Hepatocyte (in vitro differentiated cells): ENCODE measurements around the gene TBC1D17. TPM values are rescaled to one million over a fixed set of nuclear protein-coding genes. Genes with fewer than 3 reads are reported as not detected.

Source experiments
- DNase-seq: peaks from one replicate; pipeline ENCODE4 v3.0.0-alpha.2; 2016; ENCODE audit warnings: low spot score
- H2AFZ ChIP-seq: fragments of 200-600 bp; sonication (generic); 2 replicates; pipeline ENCODE4 v1.6.0; 2016; ENCODE audit warnings: antibody characterized with exemption, mild to moderate bottlenecking
- H3K27ac ChIP-seq: fragments of 200-600 bp; sonication (generic); 2 replicates; pipeline ENCODE4 v1.5.1; 2016; ENCODE audit warnings: mild to moderate bottlenecking
- H3K27me3 ChIP-seq: fragments of 200-600 bp; sonication (generic); 2 replicates; pipeline ENCODE4 v1.6.1; 2016
- H3K36me3 ChIP-seq: fragments of 200-600 bp; sonication (generic); replicated peaks from 2 replicates; pipeline ENCODE4 v1.5.1; 2016; ENCODE audit warnings: low read depth; ENCODE audit not compliant: insufficient read depth
- H3K4me1 ChIP-seq: fragments of 200-600 bp; sonication (generic); 2 replicates; pipeline ENCODE4 v1.5.1; 2016; ENCODE audit warnings: mild to moderate bottlenecking, moderate library complexity; ENCODE audit not compliant: insufficient read depth
- H3K4me2 ChIP-seq: fragments of 200-600 bp; sonication (generic); 2 replicates; pipeline ENCODE4 v1.6.0; 2016
- H3K4me3 ChIP-seq: fragments of 200-600 bp; sonication (generic); 2 replicates; pipeline ENCODE4 v1.5.1; 2016; ENCODE audit warnings: mild to moderate bottlenecking
- H3K79me2 ChIP-seq: fragments of 200-600 bp; sonication (generic); 2 replicates; pipeline ENCODE4 v1.6.0; 2017; ENCODE audit warnings: mild to moderate bottlenecking
- H3K9me2 ChIP-seq: fragments of 200-600 bp; sonication (generic); replicated peaks from 2 replicates; pipeline ENCODE4 v1.6.0; 2017; ENCODE audit warnings: mild to moderate bottlenecking; ENCODE audit not compliant: insufficient read depth
- H3K9me3 ChIP-seq: fragments of 200-600 bp; sonication (generic); 2 replicates; pipeline ENCODE4 v1.5.1; 2016; ENCODE audit warnings: low read depth, mild to moderate bottlenecking
- H4K20me1 ChIP-seq: fragments of 200-600 bp; sonication (generic); 2 replicates; pipeline ENCODE4 v1.6.0; 2016; ENCODE audit warnings: mild to moderate bottlenecking; ENCODE audit not compliant: insufficient read depth, poor library complexity, severe bottlenecking
- EZH2 ChIP-seq: fragments of 200-600 bp; sonication (generic); IDR thresholded peaks from 2 replicates; pipeline ENCODE4 v1.6.1; 2016; ENCODE audit warnings: antibody characterized with exemption, mild to moderate bottlenecking, borderline replicate concordance
- EZH2phosphoT487 ChIP-seq: fragments of 200-600 bp; sonication (generic); IDR thresholded peaks from one replicate; pipeline ENCODE4 v1.6.1; 2018; ENCODE audit warnings: antibody characterized with exemption, mild to moderate bottlenecking, low read depth, moderate library complexity; ENCODE audit not compliant: unreplicated experiment, severe bottlenecking
- WGBS: methylation state at CpG from one replicate; pipeline ENCODE4 v1.1.6; 2016; ENCODE audit warnings: low lambda C conversion rate; ENCODE audit errors: missing lambda C conversion rate; 5-methylcytosine and 5-hydroxymethylcytosine counted together
- polyA plus RNA-seq: library from polyadenylated mRNA; unstranded; fragments of >200 nt; fragmentation: Nextera tagmentation; extraction: Ambion mirVana; gene quantifications from 2 replicates; pipeline ENCODE4 v1.2.1, GENCODE V29; 2016
- total RNA-seq: library from RNA; depleted of rRNA; stranded (reverse); fragments of >200 nt; gene quantifications from 2 replicates; pipeline ENCODE4 v1.2.3, GENCODE V29; 2014
- TF ChIP-seq, protein P1 (sequence below): fragments of 200-600 bp; sonication (generic); IDR thresholded peaks from 2 replicates; pipeline ENCODE4 v1.5.1; 2016; ENCODE audit warnings: antibody characterized with exemption, mild to moderate bottlenecking; ENCODE audit not compliant: poor library complexity

The TBC1D17 gene
- total and polyA plus RNA-seq, 2 experiments from 2014 or later: 10.7 to 55.1 TPM

- peaks cover 62% of the 10 kb centered on the region for H4K20me1 ChIP-seq
- no peaks in the 10 kb centered on the region for H3K9me3 ChIP-seq
- H3K9me2 ChIP-seq: no peaks in the 10 kb centered on the region
- TF ChIP-seq EZH2phosphoT487 (no peak), EZH2 (no peak)
- TF ChIP-seq, protein P1, sequence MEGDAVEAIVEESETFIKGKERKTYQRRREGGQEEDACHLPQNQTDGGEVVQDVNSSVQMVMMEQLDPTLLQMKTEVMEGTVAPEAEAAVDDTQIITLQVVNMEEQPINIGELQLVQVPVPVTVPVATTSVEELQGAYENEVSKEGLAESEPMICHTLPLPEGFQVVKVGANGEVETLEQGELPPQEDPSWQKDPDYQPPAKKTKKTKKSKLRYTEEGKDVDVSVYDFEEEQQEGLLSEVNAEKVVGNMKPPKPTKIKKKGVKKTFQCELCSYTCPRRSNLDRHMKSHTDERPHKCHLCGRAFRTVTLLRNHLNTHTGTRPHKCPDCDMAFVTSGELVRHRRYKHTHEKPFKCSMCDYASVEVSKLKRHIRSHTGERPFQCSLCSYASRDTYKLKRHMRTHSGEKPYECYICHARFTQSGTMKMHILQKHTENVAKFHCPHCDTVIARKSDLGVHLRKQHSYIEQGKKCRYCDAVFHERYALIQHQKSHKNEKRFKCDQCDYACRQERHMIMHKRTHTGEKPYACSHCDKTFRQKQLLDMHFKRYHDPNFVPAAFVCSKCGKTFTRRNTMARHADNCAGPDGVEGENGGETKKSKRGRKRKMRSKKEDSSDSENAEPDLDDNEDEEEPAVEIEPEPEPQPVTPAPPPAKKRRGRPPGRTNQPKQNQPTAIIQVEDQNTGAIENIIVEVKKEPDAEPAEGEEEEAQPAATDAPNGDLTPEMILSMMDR: no peak
- H3K4me2 ChIP-seq: peak overlapping the region; percentile 99
- H3K79me2 ChIP-seq: peaks cover 65% of the 10 kb centered on the region
- H3K27me3 ChIP-seq: no peaks in the 10 kb centered on the region
- H3K4me3 ChIP-seq: no peak overlapping the region
- peaks cover 5% of the 10 kb centered on the region for H3K36me3 ChIP-seq
- DNase-seq: no peak
- peaks cover 12% of the 10 kb centered on the region for H3K4me1 ChIP-seq
- WGBS: 90% methylated on average over 9 of the region's 10 CpGs
- no peak overlapping the region for H2AFZ ChIP-seq
- H3K27ac ChIP-seq: no peak overlapping the region
Observed at GRCh38 chr19:49853852-49854377, 23.6 kb upstream of the TBC1D17 start.

- H3K27me3 ChIP-seq: no peaks in the 10 kb centered on the region
- H3K27ac ChIP-seq: no peak overlapping the region
- DNase-seq: no peak
- H3K79me2 ChIP-seq: peaks cover 59% of the 10 kb centered on the region
- H3K36me3 ChIP-seq: peaks cover 5% of the 10 kb centered on the region
- no peak for TF ChIP-seq EZH2phosphoT487
- no peak for TF ChIP-seq EZH2
- TF ChIP-seq, protein P1: no peak
- no peaks in the 10 kb centered on the region for H3K9me3 ChIP-seq
- 95% methylated on average over 34 of the region's 39 CpGs for WGBS
- H2AFZ ChIP-seq: no peak overlapping the region
- peaks cover 12% of the 10 kb centered on the region for H3K4me1 ChIP-seq
- no peak overlapping the region for H3K4me3 ChIP-seq
- H4K20me1 ChIP-seq: peaks cover 62% of the 10 kb centered on the region
- H3K9me2 ChIP-seq: no peaks in the 10 kb centered on the region
- H3K4me2 ChIP-seq: no peak overlapping the region
Observed at GRCh38 chr19:49854378-49855263, 22.9 kb upstream of the TBC1D17 start.

DNA sequence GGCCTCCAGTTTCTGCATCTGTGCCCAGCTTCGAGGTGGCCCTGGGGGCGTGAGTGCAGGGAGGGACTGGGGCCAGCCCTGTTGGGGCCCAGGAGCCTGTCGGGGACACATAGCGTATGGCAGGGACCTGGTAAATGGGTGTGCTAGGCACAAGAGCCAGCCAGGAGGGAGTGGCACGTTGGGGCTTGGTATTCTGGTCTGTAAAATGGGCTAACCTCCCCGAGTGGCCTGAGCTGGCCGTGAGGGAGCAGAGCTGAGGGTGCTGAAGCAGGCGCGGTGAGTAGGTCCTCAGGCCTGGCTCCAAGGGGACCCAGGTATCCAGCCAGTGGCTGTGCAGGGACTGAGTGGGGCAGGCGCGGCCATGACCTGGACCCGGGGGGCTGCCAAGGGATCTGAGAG lies 22.2 kb upstream of the TBC1D17 start:
- Histone ChIP-seq H3K27ac (no peak overlapping the region), H3K4me2 (no peak overlapping the region)
- TF ChIP-seq EZH2phosphoT487: no peak
- TF ChIP-seq, protein P1: no peak
- TF ChIP-seq EZH2: no peak

More for the DNA sequence above, 22.2 kb upstream of the TBC1D17 start:
- Histone ChIP-seq H3K36me3 (peaks cover 5% of the 10 kb centered on the region), H3K9me3 (no peaks in the 10 kb centered on the region), H3K27me3 (no peaks in the 10 kb centered on the region), H4K20me1 (peaks cover 62% of the 10 kb centered on the region), H3K9me2 (no peaks in the 10 kb centered on the region), H3K79me2 (peaks cover 52% of the 10 kb centered on the region), H3K4me3 (no peak overlapping the region), H3K4me1 (peaks cover 12% of the 10 kb centered on the region), H2AFZ (no peak overlapping the region)
- 94% methylated on average over 12 of the region's 12 CpGs for WGBS
- no peak for DNase-seq
